ENCODE measurements around the gene KLHL18.

DNA sequence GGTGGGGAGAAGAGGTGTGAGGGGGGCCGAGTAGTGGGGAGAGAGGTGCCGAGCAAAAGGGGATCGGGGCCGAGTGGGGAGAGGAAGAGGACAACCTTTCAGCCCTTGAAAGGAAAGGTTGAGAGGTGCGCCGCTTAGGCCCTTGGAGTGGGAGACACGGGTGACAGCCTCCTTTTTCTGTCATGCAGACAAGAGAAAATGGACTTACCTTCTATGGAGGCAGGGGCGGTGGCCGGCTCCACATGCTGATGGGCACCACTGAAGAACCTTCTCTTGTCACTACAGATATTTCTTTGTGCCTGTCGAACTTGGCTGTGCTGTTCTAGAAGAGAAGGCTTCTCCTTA is 421 bp downstream of the KLHL18 start:
- no peak for TF ChIP-seq RXRA (IDR thresholded peaks at IDR 0.05)
- TF ChIP-seq, protein P1, sequence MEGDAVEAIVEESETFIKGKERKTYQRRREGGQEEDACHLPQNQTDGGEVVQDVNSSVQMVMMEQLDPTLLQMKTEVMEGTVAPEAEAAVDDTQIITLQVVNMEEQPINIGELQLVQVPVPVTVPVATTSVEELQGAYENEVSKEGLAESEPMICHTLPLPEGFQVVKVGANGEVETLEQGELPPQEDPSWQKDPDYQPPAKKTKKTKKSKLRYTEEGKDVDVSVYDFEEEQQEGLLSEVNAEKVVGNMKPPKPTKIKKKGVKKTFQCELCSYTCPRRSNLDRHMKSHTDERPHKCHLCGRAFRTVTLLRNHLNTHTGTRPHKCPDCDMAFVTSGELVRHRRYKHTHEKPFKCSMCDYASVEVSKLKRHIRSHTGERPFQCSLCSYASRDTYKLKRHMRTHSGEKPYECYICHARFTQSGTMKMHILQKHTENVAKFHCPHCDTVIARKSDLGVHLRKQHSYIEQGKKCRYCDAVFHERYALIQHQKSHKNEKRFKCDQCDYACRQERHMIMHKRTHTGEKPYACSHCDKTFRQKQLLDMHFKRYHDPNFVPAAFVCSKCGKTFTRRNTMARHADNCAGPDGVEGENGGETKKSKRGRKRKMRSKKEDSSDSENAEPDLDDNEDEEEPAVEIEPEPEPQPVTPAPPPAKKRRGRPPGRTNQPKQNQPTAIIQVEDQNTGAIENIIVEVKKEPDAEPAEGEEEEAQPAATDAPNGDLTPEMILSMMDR (IDR thresholded peaks at IDR 0.05; ENCODE audit: low read depth, low read length, missing input control), result no peak
- TF ChIP-seq, protein P2, sequence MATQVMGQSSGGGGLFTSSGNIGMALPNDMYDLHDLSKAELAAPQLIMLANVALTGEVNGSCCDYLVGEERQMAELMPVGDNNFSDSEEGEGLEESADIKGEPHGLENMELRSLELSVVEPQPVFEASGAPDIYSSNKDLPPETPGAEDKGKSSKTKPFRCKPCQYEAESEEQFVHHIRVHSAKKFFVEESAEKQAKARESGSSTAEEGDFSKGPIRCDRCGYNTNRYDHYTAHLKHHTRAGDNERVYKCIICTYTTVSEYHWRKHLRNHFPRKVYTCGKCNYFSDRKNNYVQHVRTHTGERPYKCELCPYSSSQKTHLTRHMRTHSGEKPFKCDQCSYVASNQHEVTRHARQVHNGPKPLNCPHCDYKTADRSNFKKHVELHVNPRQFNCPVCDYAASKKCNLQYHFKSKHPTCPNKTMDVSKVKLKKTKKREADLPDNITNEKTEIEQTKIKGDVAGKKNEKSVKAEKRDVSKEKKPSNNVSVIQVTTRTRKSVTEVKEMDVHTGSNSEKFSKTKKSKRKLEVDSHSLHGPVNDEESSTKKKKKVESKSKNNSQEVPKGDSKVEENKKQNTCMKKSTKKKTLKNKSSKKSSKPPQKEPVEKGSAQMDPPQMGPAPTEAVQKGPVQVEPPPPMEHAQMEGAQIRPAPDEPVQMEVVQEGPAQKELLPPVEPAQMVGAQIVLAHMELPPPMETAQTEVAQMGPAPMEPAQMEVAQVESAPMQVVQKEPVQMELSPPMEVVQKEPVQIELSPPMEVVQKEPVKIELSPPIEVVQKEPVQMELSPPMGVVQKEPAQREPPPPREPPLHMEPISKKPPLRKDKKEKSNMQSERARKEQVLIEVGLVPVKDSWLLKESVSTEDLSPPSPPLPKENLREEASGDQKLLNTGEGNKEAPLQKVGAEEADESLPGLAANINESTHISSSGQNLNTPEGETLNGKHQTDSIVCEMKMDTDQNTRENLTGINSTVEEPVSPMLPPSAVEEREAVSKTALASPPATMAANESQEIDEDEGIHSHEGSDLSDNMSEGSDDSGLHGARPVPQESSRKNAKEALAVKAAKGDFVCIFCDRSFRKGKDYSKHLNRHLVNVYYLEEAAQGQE (IDR thresholded peaks at IDR 0.05), result no peak
- TF ChIP-seq FOXA2 (IDR thresholded peaks at IDR 0.05), result no peak
- no peak for TF ChIP-seq TAF1 (conservative IDR thresholded peaks at IDR 0.05)
- no peak for TF ChIP-seq YY1 (IDR thresholded peaks at IDR 0.05)
- no peak for TF ChIP-seq SP1 (IDR thresholded peaks at IDR 0.05)
- no peak for TF ChIP-seq NR2F2 (IDR thresholded peaks at IDR 0.05)
- TF ChIP-seq MAX (IDR thresholded peaks at IDR 0.05), result no peak
- no peak for TF ChIP-seq JUND (IDR thresholded peaks at IDR 0.05)
- TF ChIP-seq EGR1 (IDR thresholded peaks at IDR 0.05; ENCODE audit: low read depth in 2 of 2), result no peak
- no peak for TF ChIP-seq ZBTB33 (IDR thresholded peaks at IDR 0.05)
- no peak for TF ChIP-seq FOXA1 (IDR thresholded peaks at IDR 0.05)

All from liver (tissue), 3 donors.